Measurements from ENCODE around the gene MUC3A.
"Not testable (repeated sequence)": the region's sequence is repeated elsewhere in the genome, so short reads cannot be mapped to it uniquely, and the experiment has no call there.

GRCh38 chr7:101007361-101007760 lies 58.0 kb downstream of the MUC3A start:
- not testable (repeated sequence) for TF ChIP-seq CTCF, POLR2A (IDR thresholded peaks at IDR 0.05)

Data from body of pancreas (tissue), 4 donors.